IMR-90 (cell line): Measurements from ENCODE around the gene KCNMA1. TPM values are rescaled to one million over a fixed set of nuclear protein-coding genes. Genes with fewer than 3 reads are reported as not detected.

Source experiments
- ATAC-seq: fragments of 200-7000 bp; cut with Tn5 transposase; 2 replicates; pipeline ENCODE4 v1.9.1; 2020; ENCODE audit warnings: low read depth, mild to moderate bottlenecking, moderate library complexity
- BruUV-seq: library from RNA; stranded (reverse); fragments of 400-500 nt; replicated peaks from 2 replicates; lab custom pipeline; 2021; lab: Mats Ljungman, UMichigan
- CTCF ChIA-PET: fragments of 300-600 bp; formaldehyde crosslinking; extraction: SDS; loops from one replicate; lab custom pipeline; 2021; ENCODE audit warnings: antibody characterized with exemption; lab: Yijun Ruan, JAX
- POLR2A ChIA-PET: fragments of 300-600 bp; sonication (Branson Sonifier 250); formaldehyde crosslinking; loops from one replicate; lab custom pipeline; 2022; ENCODE audit warnings: antibody characterized with exemption; ENCODE audit not compliant: unreplicated experiment; lab: Charles Lee
- DNase-seq: peaks from one replicate; pipeline ENCODE4 v3.0.0; 2013
- H2AFZ ChIP-seq: replicated peaks from 2 replicates; pipeline ENCODE3; 2013; ENCODE audit warnings: low read length, mild to moderate bottlenecking; ENCODE audit not compliant: poor library complexity
- H2AK5ac ChIP-seq: 2 replicates; pipeline ENCODE4 v1.6.1; 2013; ENCODE audit warnings: low read depth, low read length, inconsistent platforms
- H2AK9ac ChIP-seq: replicated peaks from 2 replicates; pipeline ENCODE3; 2013; ENCODE audit warnings: mild to moderate bottlenecking, low read depth, low read length, moderate library complexity; ENCODE audit not compliant: poor library complexity
- H2BK120ac ChIP-seq: 2 replicates; pipeline ENCODE4 v1.6.1; 2013; ENCODE audit warnings: low read depth, low read length, inconsistent platforms
- H2BK15ac ChIP-seq: 3 replicates; pipeline ENCODE4 v1.6.1; 2013; ENCODE audit warnings: low read depth, low read length, inconsistent platforms
- H2BK20ac ChIP-seq: 2 replicates; pipeline ENCODE4 v1.6.1; 2013; ENCODE audit warnings: low read depth, mild to moderate bottlenecking, inconsistent platforms, low read length, moderate library complexity
- H2BK5ac ChIP-seq: 2 replicates; pipeline ENCODE4 v1.6.1; 2013; ENCODE audit warnings: mild to moderate bottlenecking, low read depth, low read length, inconsistent platforms; ENCODE audit not compliant: poor library complexity, severe bottlenecking
- H3K14ac ChIP-seq: replicated peaks from 2 replicates; pipeline ENCODE4 v1.6.1; 2013; ENCODE audit warnings: low read depth, low read length, inconsistent platforms
- H3K18ac ChIP-seq: 2 replicates; pipeline ENCODE4 v1.6.1; 2013; ENCODE audit warnings: low read depth, low read length, control low read depth
- H3K23ac ChIP-seq: 2 replicates; pipeline ENCODE4 v1.6.1; 2013; ENCODE audit warnings: low read depth, low read length, inconsistent platforms
- H3K27ac ChIP-seq: 2 replicates; pipeline ENCODE4 v1.5.1; 2013; ENCODE audit warnings: mild to moderate bottlenecking, control low read depth, low read length; ENCODE audit not compliant: insufficient read depth
- H3K27me3 ChIP-seq: 2 replicates; pipeline ENCODE4 v1.6.1; 2013; ENCODE audit warnings: low read length; ENCODE audit not compliant: control insufficient read depth, insufficient read depth
- H3K36me3 ChIP-seq: 2 replicates; pipeline ENCODE4 v1.6.1; 2013; ENCODE audit warnings: low read length, mixed read lengths; ENCODE audit not compliant: control insufficient read depth, insufficient read depth
- H3K4ac ChIP-seq: 2 replicates; pipeline ENCODE4 v1.6.1; 2013; ENCODE audit warnings: low read depth, low read length, inconsistent platforms
- H3K4me1 ChIP-seq: 2 replicates; pipeline ENCODE4 v1.6.1; 2013; ENCODE audit warnings: low read length, mixed read lengths; ENCODE audit not compliant: control insufficient read depth, insufficient read depth
- H3K4me2 ChIP-seq: 2 replicates; pipeline ENCODE4 v1.6.1; 2013; ENCODE audit warnings: low read depth, mild to moderate bottlenecking, control low read depth, low read length, moderate library complexity
- H3K4me3 ChIP-seq: 2 replicates; pipeline ENCODE4 v1.5.1; 2013; ENCODE audit warnings: low read depth, mild to moderate bottlenecking, control low read depth, low read length, moderate library complexity; ENCODE audit not compliant: insufficient read depth
- H3K56ac ChIP-seq: 2 replicates; pipeline ENCODE4 v1.6.1; 2013; ENCODE audit warnings: low read length, inconsistent platforms; ENCODE audit not compliant: insufficient read depth; ENCODE audit errors: extremely low read depth
- H3K79me1 ChIP-seq, 2 experiments: 2 replicates each; pipeline ENCODE4 v1.6.1; 2013; ENCODE audit warnings: low read length in 2 of 2, inconsistent platforms in 1 of 2, low read depth in 1 of 2
- H3K9ac ChIP-seq: 2 replicates; pipeline ENCODE4 v1.6.1; 2013; ENCODE audit warnings: low read depth, low read length, control low read depth
- H3K9me1 ChIP-seq: 2 replicates; pipeline ENCODE4 v1.6.1; 2013; ENCODE audit warnings: low read length, inconsistent platforms; ENCODE audit not compliant: insufficient read depth
- H3K9me3 ChIP-seq: 2 replicates; pipeline ENCODE4 v1.6.1; 2013; ENCODE audit warnings: low read length; ENCODE audit not compliant: control insufficient read depth, insufficient read depth
- H4K20me1 ChIP-seq: 2 replicates; pipeline ENCODE4 v1.6.1; 2013; ENCODE audit warnings: low read length, inconsistent platforms; ENCODE audit not compliant: insufficient read depth
- H4K5ac ChIP-seq: 2 replicates; pipeline ENCODE4 v1.6.1; 2013; ENCODE audit warnings: mild to moderate bottlenecking, low read depth, low read length, control low read depth
- H4K8ac ChIP-seq, 2 experiments: 2 replicates each; pipeline ENCODE4 v1.6.1; 2013; ENCODE audit warnings: low read depth in 2 of 2, low read length in 2 of 2, control low read depth in 1 of 2, inconsistent platforms in 1 of 2
- H4K91ac ChIP-seq: 2 replicates; pipeline ENCODE4 v1.6.1; 2013; ENCODE audit warnings: low read depth, low read length, inconsistent platforms; ENCODE audit not compliant: insufficient read depth
- BHLHE40 ChIP-seq: fragments of 150-350 bp; IDR thresholded peaks from 2 replicates; pipeline ENCODE4 v1.6.1; 2016; ENCODE audit warnings: mild to moderate bottlenecking, low read depth, low read length
- CEBPB ChIP-seq: IDR thresholded peaks from 2 replicates; pipeline ENCODE4 v1.6.1; 2012; ENCODE audit warnings: low read depth, low read length, improper control_type of control experiment
- CHD1 ChIP-seq: IDR thresholded peaks from 2 replicates; pipeline ENCODE4 v1.6.1; 2012; ENCODE audit warnings: low read depth, low read length, improper control_type of control experiment
- CTCF ChIP-seq: conservative IDR thresholded peaks from 2 replicates; pipeline ENCODE4 v1.5.1; 2012; ENCODE audit warnings: mild to moderate bottlenecking, low read depth, low read length, improper control_type of control experiment
- ELK1 ChIP-seq: fragments of 150-350 bp; IDR thresholded peaks from 2 replicates; pipeline ENCODE4 v1.6.1; 2016; ENCODE audit warnings: low read depth, mild to moderate bottlenecking, low read length, moderate library complexity, borderline replicate concordance
- FOS ChIP-seq: fragments of 150-350 bp; IDR thresholded peaks from 2 replicates; pipeline ENCODE4 v1.6.1; 2016; ENCODE audit warnings: low read depth, low read length
- MAFK ChIP-seq: IDR thresholded peaks from 2 replicates; pipeline ENCODE4 v1.6.1; 2012; ENCODE audit warnings: low read depth, low read length, improper control_type of control experiment
- MAZ ChIP-seq: IDR thresholded peaks from 2 replicates; pipeline ENCODE4 v1.6.1; 2012; ENCODE audit warnings: low read depth, mild to moderate bottlenecking, low read length, improper control_type of control experiment, moderate library complexity, borderline replicate concordance
- MXI1 ChIP-seq: IDR thresholded peaks from 2 replicates; pipeline ENCODE4 v1.6.1; 2012; ENCODE audit warnings: low read depth, mild to moderate bottlenecking, low read length, moderate library complexity, borderline replicate concordance
- NFE2L2 ChIP-seq: fragments of 150-350 bp; IDR thresholded peaks from 2 replicates; pipeline ENCODE4 v1.6.1; 2016; ENCODE audit warnings: low read depth, mild to moderate bottlenecking, low read length
- POLR2A ChIP-seq: IDR thresholded peaks from 2 replicates; pipeline ENCODE4 v1.6.1; 2012; ENCODE audit warnings: mild to moderate bottlenecking, low read depth, low read length
- RAD21 ChIP-seq: IDR thresholded peaks from 2 replicates; pipeline ENCODE4 v1.6.1; 2012; ENCODE audit warnings: low read length, improper control_type of control experiment
- RCOR1 ChIP-seq: IDR thresholded peaks from 2 replicates; pipeline ENCODE4 v1.6.1; 2012; ENCODE audit warnings: mild to moderate bottlenecking, low read length, improper control_type of control experiment; ENCODE audit not compliant: insufficient replicate concordance
- RFX5 ChIP-seq: IDR thresholded peaks from 2 replicates; pipeline ENCODE4 v1.8.0; 2012; ENCODE audit warnings: low read depth, mild to moderate bottlenecking, low read length, moderate library complexity
- SMC3 ChIP-seq: fragments of 150-350 bp; IDR thresholded peaks from 2 replicates; pipeline ENCODE4 v1.6.1; 2016; ENCODE audit warnings: low read depth, mild to moderate bottlenecking, antibody characterized with exemption, low read length, moderate library complexity
- USF2 ChIP-seq: fragments of 150-350 bp; IDR thresholded peaks from 2 replicates; pipeline ENCODE4 v1.6.1; 2017; ENCODE audit warnings: mild to moderate bottlenecking, antibody characterized with exemption, low read length, low read depth
- WGBS, 2 experiments: methylation state at CpG; one replicate each; pipeline versions ENCODE4 v1.1.5 to v1.1.7; 2013; ENCODE audit warnings: missing lambda C conversion rate in 2 of 2; ENCODE audit not compliant: insufficient read length in 1 of 2; ENCODE audit errors: extremely low coverage in 2 of 2; 5-methylcytosine and 5-hydroxymethylcytosine counted together
- dilution Hi-C: fragments of 300-500 bp; cut with HindIII; formaldehyde crosslinking; loops from one replicate; pipeline ENCODE4 v1.14.3; 2018; ENCODE audit warnings: low sequenced_read_pairs; ENCODE audit not compliant: unreplicated experiment
- in situ Hi-C: fragments of 300-500 bp; cut with MboI; formaldehyde crosslinking; loops from 3 replicates; pipeline ENCODE4 v1.14.3; 2019; ENCODE audit warnings: low sequenced_read_pairs, inconsistent platforms, mixed read lengths
- intact Hi-C: fragments of 100-400 bp; cut with micrococcal nuclease; formaldehyde crosslinking; loops from 2 replicates; pipeline ENCODE4 v1.10.0; 2022
- polyA plus RNA-seq, 3 experiments: library from polyadenylated mRNA; depleted of rRNA; stranded (reverse); fragments of >200 nt; gene quantifications; 2 replicates each; pipeline ENCODE4 v1.2.3, GENCODE V29; 2012; ENCODE audit warnings: low replicate concordance in 1 of 3
- total RNA-seq: library from RNA; depleted of rRNA; stranded (reverse); fragments of >200 nt; gene quantifications from 2 replicates; pipeline ENCODE4 v1.2.3, GENCODE V29; 2012

The KCNMA1 gene
- total and polyA plus RNA-seq, 2 of the 4 experiments (the other 2 are of a cell fraction) = 25.6 to 29.6 TPM

GRCh38 chr10:77550378-77550777 lies 87.2 kb downstream of the KCNMA1 start:
- Histone ChIP-seq H4K8ac (no peak overlapping the region), H3K14ac (no peak overlapping the region), H2AFZ (no peak overlapping the region), H3K9me1 (peaks cover 7% of the 10 kb centered on the region; the same call in 1 of the 2 replicates), H3K9me3 (no peaks in the 10 kb centered on the region), H3K79me1 (no peaks in the 10 kb centered on the region), H3K36me3 (no peaks in the 10 kb centered on the region), H3K9ac (no peak overlapping the region), H3K4me2 (no peak overlapping the region), H2BK15ac (no peak overlapping the region), H4K20me1 (no peaks in the 10 kb centered on the region), H2BK5ac (no peak overlapping the region), H3K27me3 (no peaks in the 10 kb centered on the region), H4K91ac (no peak overlapping the region), H3K4me3 (no peak overlapping the region), H3K4ac (no peak overlapping the region), H2BK20ac (no peak overlapping the region), H3K4me1 (peaks cover 3% of the 10 kb centered on the region; the same call in 1 of the 2 replicates), H2AK9ac (no peak overlapping the region), H3K56ac (no peak overlapping the region), H3K23ac (no peak overlapping the region), H2AK5ac (no peak overlapping the region), H4K5ac (no peak overlapping the region), H3K18ac (no peak overlapping the region), H2BK120ac (no peak overlapping the region), H3K27ac (no peak overlapping the region)
- ATAC-seq (no peak), DNase-seq (no peak)
- intact Hi-C loops = no loop called here
- WGBS, 2 experiments = 93% methylated on average over 2 of the region's 10 CpGs; no CpG with 5 or more reads in 1 of the 2 experiments
- BruUV-seq = no TSS peak
- TF ChIP-seq POLR2A (no peak), FOS (no peak), MXI1 (no peak), MAZ (no peak), ELK1 (no peak), CEBPB (no peak), CHD1 (no peak), SMC3 (no peak), RFX5 (no peak), CTCF (no peak), NFE2L2 (no peak), MAFK (no peak), BHLHE40 (no peak), RAD21 (no peak), USF2 (no peak), RCOR1 (no peak)
- in situ Hi-C loops = no loop called here
- ChIA-PET CTCF (no interaction called here), POLR2A (no interaction called here)
- dilution Hi-C loops = no loop called here
